ENCODE results near the gene PEMT. TPM values are rescaled to one million over a fixed set of nuclear protein-coding genes. Genes with fewer than 3 reads are reported as not detected.

Gene PEMT
- total RNA-seq, 1 experiment from 2014 or later = 25.6 TPM

- intact Hi-C loops (cut with micrococcal nuclease; ENCODE audit: unreplicated experiment) = loop anchor here (5.0 kb wide), 1 partner anchor 142 kb away; no protein-coding TSS in a partner anchor
- no peak overlapping the region for H3K4me3 Mint-ChIP-seq (ENCODE audit: low read depth, unreplicated experiment)
- H3K4me1 Mint-ChIP-seq (ENCODE audit: low read depth, unreplicated experiment) = no peaks in the 10 kb centered on the region
- H3K36me3 Mint-ChIP-seq (ENCODE audit: insufficient read depth, unreplicated experiment) = peaks cover 4% of the 10 kb centered on the region
- no peaks in the 10 kb centered on the region for H3K27me3 Mint-ChIP-seq (ENCODE audit: unreplicated experiment)
- TF ChIP-seq CTCF (IDR thresholded peaks at IDR 0.05; ENCODE audit: unreplicated experiment) = no peak
- no peak for DNase-seq
- no TSS peak for BruUV-seq (replicated peaks)
- no peak overlapping the region for H3K27ac Mint-ChIP-seq (ENCODE audit: unreplicated experiment)
- CTCF ChIA-PET = no interaction called here
- H3K9me3 Mint-ChIP-seq (ENCODE audit: low read depth, unreplicated experiment) = no peaks in the 10 kb centered on the region
Observed at GRCh38 chr17:17499402-17500145, 91.9 kb downstream of the PEMT start.

- peaks cover 4% of the 10 kb centered on the region for H3K36me3 Mint-ChIP-seq (ENCODE audit: insufficient read depth, unreplicated experiment)
- CTCF ChIA-PET = no interaction called here
- H3K27me3 Mint-ChIP-seq (ENCODE audit: unreplicated experiment) = no peaks in the 10 kb centered on the region
- H3K9me3 Mint-ChIP-seq (ENCODE audit: low read depth, unreplicated experiment) = no peaks in the 10 kb centered on the region
- H3K4me1 Mint-ChIP-seq (ENCODE audit: low read depth, unreplicated experiment) = no peaks in the 10 kb centered on the region
- H3K27ac Mint-ChIP-seq (ENCODE audit: unreplicated experiment) = no peak overlapping the region
- intact Hi-C loops (cut with micrococcal nuclease; ENCODE audit: unreplicated experiment) = loop anchor here (5.0 kb wide), 1 partner anchor 141 kb away; no protein-coding TSS in a partner anchor
- BruUV-seq (replicated peaks) = no TSS peak
- no peak for DNase-seq
- no peak overlapping the region for H3K4me3 Mint-ChIP-seq (ENCODE audit: low read depth, unreplicated experiment)
- TF ChIP-seq CTCF (IDR thresholded peaks at IDR 0.05; ENCODE audit: unreplicated experiment) = no peak
Observed at GRCh38 chr17:17498606-17499301, 92.8 kb downstream of the PEMT start.

GRCh38 chr17:17497845-17498520 lies 93.5 kb downstream of the PEMT start:
- H3K4me3 Mint-ChIP-seq (ENCODE audit: low read depth, unreplicated experiment) = no peak overlapping the region
- H3K27me3 Mint-ChIP-seq (ENCODE audit: unreplicated experiment) = no peaks in the 10 kb centered on the region
- peaks cover 4% of the 10 kb centered on the region for H3K36me3 Mint-ChIP-seq (ENCODE audit: insufficient read depth, unreplicated experiment)
- intact Hi-C loops (cut with micrococcal nuclease; ENCODE audit: unreplicated experiment) = loop anchor here (2.0 to 5.0 kb wide), 2 partner anchors 141 to 145 kb away; no protein-coding TSS in a partner anchor
- no peaks in the 10 kb centered on the region for H3K4me1 Mint-ChIP-seq (ENCODE audit: low read depth, unreplicated experiment)
- H3K9me3 Mint-ChIP-seq (ENCODE audit: low read depth, unreplicated experiment) = no peaks in the 10 kb centered on the region
- CTCF ChIA-PET = interaction anchor here (0.9 to 1.1 kb wide), 3 partner anchors 70 to 144 kb away, joined by 3 read pairs; no protein-coding TSS in a partner anchor
- H3K27ac Mint-ChIP-seq (ENCODE audit: unreplicated experiment) = no peak overlapping the region
- BruUV-seq (replicated peaks) = no TSS peak
- no peak for TF ChIP-seq CTCF (IDR thresholded peaks at IDR 0.05; ENCODE audit: unreplicated experiment)
- DNase-seq = no peak

GRCh38 chr17:17497065-17497844 lies 94.3 kb downstream of the PEMT start:
- H3K36me3 Mint-ChIP-seq (ENCODE audit: insufficient read depth, unreplicated experiment) = peaks cover 8% of the 10 kb centered on the region
- TF ChIP-seq CTCF (IDR thresholded peaks at IDR 0.05; ENCODE audit: unreplicated experiment) = no peak
- no TSS peak for BruUV-seq (replicated peaks)
- DNase-seq = no peak
- H3K4me3 Mint-ChIP-seq (ENCODE audit: low read depth, unreplicated experiment) = peak overlapping the region; percentile 52
- intact Hi-C loops (cut with micrococcal nuclease; ENCODE audit: unreplicated experiment) = loop anchor here (2.0 to 5.0 kb wide), 2 partner anchors 140 to 146 kb away; no protein-coding TSS in a partner anchor
- no peaks in the 10 kb centered on the region for H3K4me1 Mint-ChIP-seq (ENCODE audit: low read depth, unreplicated experiment)
- CTCF ChIA-PET = interaction anchor here (0.7 to 1.6 kb wide), 13 partner anchors 15 to 145 kb away, joined by 3 to 17 read pairs (median 4); no protein-coding TSS in a partner anchor
- no peak overlapping the region for H3K27ac Mint-ChIP-seq (ENCODE audit: unreplicated experiment)
- no peaks in the 10 kb centered on the region for H3K27me3 Mint-ChIP-seq (ENCODE audit: unreplicated experiment)
- no peaks in the 10 kb centered on the region for H3K9me3 Mint-ChIP-seq (ENCODE audit: low read depth, unreplicated experiment)

Data from Calu3 (cell line).